CD14-positive monocyte (primary cell): Measurements from ENCODE around the gene CTNND2. TPM values are rescaled to one million over a fixed set of nuclear protein-coding genes. Genes with fewer than 3 reads are reported as not detected.

ENCODE experiments used
- DNase-seq, 3 donors: peaks; one replicate each; pipeline ENCODE4 v3.0.0-alpha.2; 2011 to 2022
- H2AFZ ChIP-seq: 2 replicates; pipeline ENCODE4 v1.6.0; 2012; ENCODE audit warnings: mild to moderate bottlenecking, low read depth, low read length, inconsistent platforms; ENCODE audit not compliant: insufficient read depth, poor library complexity, severe bottlenecking
- H3K27ac ChIP-seq, 2 donors: 1 replicate in 1 of 2; 2 replicates in 1 of 2; pipeline ENCODE4 v1.5.1; 2012 to 2013; ENCODE audit warnings: low read length in 2 of 2, control low read depth in 1 of 2, inconsistent platforms in 1 of 2, low read depth in 1 of 2, mild to moderate bottlenecking in 1 of 2
- H3K27me3 ChIP-seq, 2 donors: one replicate each; pipeline versions ENCODE4 v1.6.0 to v1.6.1; 2011 to 2013; ENCODE audit warnings: low read length in 2 of 2; ENCODE audit not compliant: control insufficient read depth in 2 of 2, insufficient read depth in 2 of 2
- H3K36me3 ChIP-seq, 2 donors: replicated peaks in 1 of 2; 1 replicate in 1 of 2; 2 replicates in 1 of 2; pipeline versions ENCODE4 v1.5.1 to v1.6.1; 2012 to 2013; ENCODE audit warnings: low read length in 2 of 2, control low read depth in 1 of 2, inconsistent platforms in 1 of 2, mild to moderate bottlenecking in 1 of 2; ENCODE audit not compliant: insufficient read depth in 2 of 2, control insufficient read depth in 1 of 2
- H3K4me1 ChIP-seq, 2 donors: 1 replicate in 1 of 2; 2 replicates in 1 of 2; pipeline versions ENCODE4 v1.5.1 to v1.6.1; 2012 to 2013; ENCODE audit warnings: low read length in 2 of 2, control low read depth in 1 of 2, inconsistent platforms in 1 of 2, mild to moderate bottlenecking in 1 of 2, moderate library complexity in 1 of 2; ENCODE audit not compliant: insufficient read depth in 2 of 2, control insufficient read depth in 1 of 2
- H3K4me2 ChIP-seq: replicated peaks from 2 replicates; pipeline ENCODE3; 2012; ENCODE audit warnings: low read length, moderate library complexity, mild to moderate bottlenecking; ENCODE audit not compliant: poor library complexity, severe bottlenecking; ENCODE audit errors: extremely low read depth
- H3K4me3 ChIP-seq, 3 experiments: fragments of 200-600 bp in 1 of 3; sonication (generic) in 1 of 3; replicated peaks in 1 of 3; 1 replicate in 2 of 3; 2 replicates in 1 of 3; pipeline ENCODE4 v1.5.1; 2011 to 2013; ENCODE audit warnings: low read length in 3 of 3, mild to moderate bottlenecking in 3 of 3, control low read depth in 2 of 3, low read depth in 2 of 3, inconsistent platforms in 1 of 3, moderate library complexity in 1 of 3
- H3K79me2 ChIP-seq: 2 replicates; pipeline ENCODE4 v1.6.0; 2012; ENCODE audit warnings: mild to moderate bottlenecking, control low read depth, inconsistent platforms, low read length, moderate library complexity; ENCODE audit not compliant: insufficient read depth
- H3K9ac ChIP-seq: 2 replicates; pipeline ENCODE4 v1.6.0; 2017; ENCODE audit warnings: low read length, mild to moderate bottlenecking; ENCODE audit not compliant: insufficient read depth, poor library complexity, severe bottlenecking
- H3K9me3 ChIP-seq, 2 donors: replicated peaks in 1 of 2; 1 replicate in 1 of 2; 2 replicates in 1 of 2; pipeline versions ENCODE4 v1.5.1 to v1.6.1; 2012 to 2013; ENCODE audit warnings: low read length in 2 of 2, control low read depth in 1 of 2; ENCODE audit not compliant: control insufficient read depth in 1 of 2, insufficient read depth in 1 of 2
- H4K20me1 ChIP-seq: 2 replicates; pipeline ENCODE4 v1.6.0; 2012; ENCODE audit warnings: mild to moderate bottlenecking, low read length, control low read depth, moderate library complexity; ENCODE audit not compliant: insufficient read depth
- H3K27ac Mint-ChIP-seq, 7 donors: one replicate each; pipeline ENCODE4 v1.8.0; 2020; ENCODE audit warnings: mild to moderate bottlenecking in 7 of 7, mixed read lengths in 7 of 7, moderate library complexity in 6 of 7, inconsistent platforms in 2 of 7
- H3K27me3 Mint-ChIP-seq, 3 donors: one replicate each; pipeline ENCODE4 v1.8.0; 2021 to 2022; ENCODE audit warnings: low read depth in 3 of 3, mild to moderate bottlenecking in 3 of 3, mixed read lengths in 3 of 3, moderate library complexity in 3 of 3, inconsistent platforms in 1 of 3
- H3K36me3 Mint-ChIP-seq, 2 donors: one replicate each; pipeline ENCODE4 v1.8.0; 2020; ENCODE audit warnings: mixed read lengths in 2 of 2, inconsistent platforms in 1 of 2, mild to moderate bottlenecking in 1 of 2
- H3K4me1 Mint-ChIP-seq: one replicate; pipeline ENCODE4 v1.8.0; 2020; ENCODE audit warnings: mild to moderate bottlenecking, mixed read lengths
- H3K4me3 Mint-ChIP-seq, 2 donors: one replicate each; pipeline ENCODE4 v1.8.0; 2020; ENCODE audit warnings: mild to moderate bottlenecking in 2 of 2, mixed read lengths in 2 of 2, moderate library complexity in 1 of 2
- H3K9me3 Mint-ChIP-seq, 7 donors: one replicate each; pipeline ENCODE4 v1.8.0; 2020 to 2022; ENCODE audit warnings: mixed read lengths in 7 of 7, mild to moderate bottlenecking in 6 of 7, moderate library complexity in 6 of 7, inconsistent platforms in 2 of 7
- WGBS: methylation state at CpG from one replicate; pipeline ENCODE4 v1.1.5; 2013; ENCODE audit warnings: missing lambda C conversion rate; ENCODE audit not compliant: insufficient coverage; 5-methylcytosine and 5-hydroxymethylcytosine counted together
- intact Hi-C, 2 donors: fragments of 100-400 bp; cut with micrococcal nuclease; formaldehyde crosslinking; loops; one replicate each; pipeline versions ENCODE4 v1.15.0 to v1.15.1; 2023
- polyA plus RNA-seq, 3 donors: library from polyadenylated mRNA; depleted of rRNA in 1 of 3; unstranded in 2 of 3; stranded (reverse) in 1 of 3; fragments of 300-500 nt in 2 of 3; fragments of >200 nt in 1 of 3; fragmentation: Illumina TruSeq in 2 of 3; gene quantifications; 1 replicate in 2 of 3; 2 replicates in 1 of 3; pipeline ENCODE4 v1.2.3, GENCODE V29; 2012 to 2021
- TF ChIP-seq, protein P1 (sequence below): fragments of 200-600 bp; IDR thresholded peaks from one replicate; pipeline ENCODE4 v1.8.0; 2022; ENCODE audit warnings: antibody characterized with exemption, mild to moderate bottlenecking

The CTNND2 gene
- polyA plus RNA-seq, 3 donors = not detected

DNA sequence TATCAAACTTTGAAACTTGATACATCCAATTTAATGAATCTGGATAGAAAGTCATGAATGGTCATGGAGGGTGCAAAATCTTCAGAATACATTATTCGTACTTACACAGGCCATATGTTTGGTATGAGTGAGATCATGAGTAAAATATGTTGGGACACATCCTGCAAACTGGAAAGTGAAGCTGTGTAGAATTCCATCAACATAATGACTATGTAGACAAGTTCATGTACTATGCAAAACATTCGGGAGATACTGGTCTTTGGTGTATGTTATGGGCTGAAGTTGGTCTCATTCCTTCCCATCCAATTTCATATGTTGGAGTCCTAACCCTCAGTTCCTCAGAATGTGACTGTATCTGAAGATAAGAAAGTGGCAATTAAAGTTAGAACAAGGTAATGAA is 18.1 kb upstream of the CTNND2 start:
- Histone ChIP-seq H3K36me3 (no peaks in the 10 kb centered on the region), H3K4me3 (no peak overlapping the region), H3K4me2 (no peak overlapping the region), H3K9ac (no peak overlapping the region), H2AFZ (no peak overlapping the region), H4K20me1 (no peaks in the 10 kb centered on the region), H3K9me3 (peaks cover 5 to 9% of the 10 kb centered on the region in 2 donors), H3K27ac (no peak overlapping the region), H3K4me1 (no peaks in the 10 kb centered on the region), H3K27me3 (no peaks in the 10 kb centered on the region), H3K79me2 (no peaks in the 10 kb centered on the region)
- no peak overlapping the region for H3K4me3 Mint-ChIP-seq
- H3K4me1 Mint-ChIP-seq = no peaks in the 10 kb centered on the region
- H3K27me3 Mint-ChIP-seq = no peaks in the 10 kb centered on the region
- no peak overlapping the region for H3K27ac Mint-ChIP-seq
- TF ChIP-seq, protein P1, sequence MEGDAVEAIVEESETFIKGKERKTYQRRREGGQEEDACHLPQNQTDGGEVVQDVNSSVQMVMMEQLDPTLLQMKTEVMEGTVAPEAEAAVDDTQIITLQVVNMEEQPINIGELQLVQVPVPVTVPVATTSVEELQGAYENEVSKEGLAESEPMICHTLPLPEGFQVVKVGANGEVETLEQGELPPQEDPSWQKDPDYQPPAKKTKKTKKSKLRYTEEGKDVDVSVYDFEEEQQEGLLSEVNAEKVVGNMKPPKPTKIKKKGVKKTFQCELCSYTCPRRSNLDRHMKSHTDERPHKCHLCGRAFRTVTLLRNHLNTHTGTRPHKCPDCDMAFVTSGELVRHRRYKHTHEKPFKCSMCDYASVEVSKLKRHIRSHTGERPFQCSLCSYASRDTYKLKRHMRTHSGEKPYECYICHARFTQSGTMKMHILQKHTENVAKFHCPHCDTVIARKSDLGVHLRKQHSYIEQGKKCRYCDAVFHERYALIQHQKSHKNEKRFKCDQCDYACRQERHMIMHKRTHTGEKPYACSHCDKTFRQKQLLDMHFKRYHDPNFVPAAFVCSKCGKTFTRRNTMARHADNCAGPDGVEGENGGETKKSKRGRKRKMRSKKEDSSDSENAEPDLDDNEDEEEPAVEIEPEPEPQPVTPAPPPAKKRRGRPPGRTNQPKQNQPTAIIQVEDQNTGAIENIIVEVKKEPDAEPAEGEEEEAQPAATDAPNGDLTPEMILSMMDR = no peak
- DNase-seq = no peak
- H3K9me3 Mint-ChIP-seq = peaks cover 8 to 13% (median 11%) of the 10 kb centered on the region in 7 donors
- intact Hi-C loops = no loop called here
- H3K36me3 Mint-ChIP-seq = no peaks in the 10 kb centered on the region
- WGBS = no CpG with 5 or more reads among the region's 2 CpGs

DNA sequence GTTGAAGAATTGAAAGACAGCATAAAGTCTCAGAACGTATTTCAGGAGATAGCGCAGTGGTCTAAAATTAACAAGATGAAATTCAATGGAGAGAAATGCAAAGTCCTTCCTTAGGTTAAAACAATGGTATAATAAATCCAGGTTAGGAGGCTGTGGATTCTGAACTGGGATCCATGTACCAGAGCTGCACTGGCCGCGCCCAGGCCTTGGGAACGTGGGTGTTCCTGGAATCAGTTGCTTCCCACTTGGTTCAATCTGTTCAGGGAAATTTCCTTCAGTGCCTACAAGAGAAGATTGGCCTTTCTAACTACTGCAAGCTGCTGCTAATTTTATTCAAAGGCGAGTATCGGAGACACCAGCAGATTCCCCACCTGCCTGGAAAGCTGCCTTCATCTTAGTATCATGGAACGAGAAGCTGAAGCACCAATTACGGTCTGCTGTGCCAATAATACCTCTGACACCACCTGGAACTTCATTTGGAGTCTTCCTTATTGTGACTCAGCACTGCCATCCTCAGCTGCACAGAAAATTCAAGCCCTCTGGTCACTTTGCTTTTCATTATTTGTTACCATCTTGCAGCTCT is 14.3 kb upstream of the CTNND2 start:
- H3K9ac ChIP-seq = no peak overlapping the region
- no peaks in the 10 kb centered on the region for H3K36me3 Mint-ChIP-seq
- H3K27me3 Mint-ChIP-seq = peaks cover 0 to 1% (median 0%) of the 10 kb centered on the region in 3 donors
- no peaks in the 10 kb centered on the region for H3K4me1 Mint-ChIP-seq
- H3K27ac Mint-ChIP-seq = no peak overlapping the region
- no peak for DNase-seq
- no peak overlapping the region for H3K4me2 ChIP-seq
- no peaks in the 10 kb centered on the region for H3K4me1 ChIP-seq
- no peak overlapping the region for H3K4me3 ChIP-seq
- no peaks in the 10 kb centered on the region for H3K36me3 ChIP-seq
- no peak overlapping the region for H3K27ac ChIP-seq
- H2AFZ ChIP-seq = no peak overlapping the region
- peaks cover 5 to 17% (median 6%) of the 10 kb centered on the region in 7 donors for H3K9me3 Mint-ChIP-seq
- no peaks in the 10 kb centered on the region for H3K79me2 ChIP-seq
- TF ChIP-seq, protein P1 = no peak
- intact Hi-C loops = no loop called here
- no peaks in the 10 kb centered on the region for H3K27me3 ChIP-seq
- H3K9me3 ChIP-seq = peaks cover 5 to 9% of the 10 kb centered on the region in 2 donors
- WGBS = 91% methylated on average over 9 of the region's 9 CpGs
- no peak overlapping the region for H3K4me3 Mint-ChIP-seq
- H4K20me1 ChIP-seq = no peaks in the 10 kb centered on the region
